Transverse colon (tissue), 4 donors: ENCODE data around the gene NAA80. TPM values are rescaled to one million over a fixed set of nuclear protein-coding genes. Genes with fewer than 3 reads are reported as not detected.
"Not testable (repeated sequence)": the region's sequence is repeated elsewhere in the genome, so short reads cannot be mapped to it uniquely, and the experiment has no call there.

Experiments used
- DNase-seq: peaks from one replicate; pipeline ENCODE4 v3.0.0-alpha.2; 2019
- H3K27ac ChIP-seq, 4 donors: fragments of 200-600 bp; sonication (generic); 2 replicates each; pipeline ENCODE4 v1.5.1; 2016 to 2018; ENCODE audit warnings: inconsistent platforms in 4 of 4
- H3K27me3 ChIP-seq: fragments of 200-600 bp; sonication (generic); 2 replicates; pipeline ENCODE4 v1.5.1; 2017; ENCODE audit warnings: inconsistent platforms
- H3K36me3 ChIP-seq, 4 donors: fragments of 200-600 bp; sonication (generic); 2 replicates each; pipeline ENCODE4 v1.5.1; 2017 to 2019; ENCODE audit warnings: inconsistent platforms in 4 of 4
- H3K4me1 ChIP-seq, 4 donors: fragments of 200-600 bp; sonication (generic); 2 replicates each; pipeline ENCODE4 v1.5.1; 2017 to 2020; ENCODE audit warnings: inconsistent platforms in 4 of 4
- H3K4me3 ChIP-seq, 4 donors: fragments of 200-600 bp; sonication (generic); 1 replicate in 1 of 4; 2 replicates in 3 of 4; pipeline versions ENCODE4 v1.5.1 to v1.6.1; 2017 to 2019; ENCODE audit warnings: inconsistent platforms in 4 of 4
- H3K9me3 ChIP-seq, 2 donors: fragments of 200-600 bp; sonication (generic); 2 replicates each; pipeline ENCODE4 v1.5.1; 2017 to 2019; ENCODE audit warnings: inconsistent platforms in 2 of 2
- CTCF ChIP-seq, 5 experiments: fragments of 200-600 bp in 3 of 5; fragments of 450-650 bp in 2 of 5; sonication (generic) in 3 of 5; IDR thresholded peaks; 1 replicate in 2 of 5; 2 replicates in 3 of 5; pipeline ENCODE4 v1.5.1; 2016 to 2017; ENCODE audit warnings: antibody characterized with exemption in 5 of 5, inconsistent platforms in 3 of 5, mild to moderate bottlenecking in 2 of 5, moderate library complexity in 1 of 5
- EP300 ChIP-seq: sonication (generic); formaldehyde crosslinking; IDR thresholded peaks from one replicate; pipeline ENCODE4 v1.6.1; 2017; ENCODE audit warnings: antibody characterized with exemption, low read depth
- POLR2A ChIP-seq: fragments of 450-650 bp; IDR thresholded peaks from one replicate; pipeline ENCODE4 v1.6.1; 2016; ENCODE audit warnings: antibody characterized with exemption, mild to moderate bottlenecking, moderate library complexity
- POLR2AphosphoS5 ChIP-seq, 3 donors: sonication (generic); formaldehyde crosslinking; IDR thresholded peaks; one replicate each; pipeline ENCODE4 v1.6.1; 2016; ENCODE audit warnings: antibody characterized with exemption in 3 of 3
- WGBS, 2 donors: methylation state at CpG; one replicate each; pipeline ENCODE4 v1.1.5; 2018; ENCODE audit warnings: low coverage in 1 of 2; 5-methylcytosine and 5-hydroxymethylcytosine counted together
- in situ Hi-C, 4 donors: fragments of 200-750 bp; cut with MboI; loops; one replicate each; pipeline versions ENCODE4 v1.15.0 to v1.15.1; 2017; ENCODE audit warnings: low sequenced_read_pairs in 3 of 4, low pct_ligation_motif_present in 1 of 4, low pct_unique_long_range_greater_than_20kb in 1 of 4
- intact Hi-C: fragments of 100-400 bp; cut with DNase I; formaldehyde crosslinking; loops from one replicate; pipeline ENCODE4 v1.15.1; 2023; ENCODE audit warnings: low total_unique reads
- total RNA-seq, 4 donors: library from RNA; depleted of rRNA; stranded (reverse); fragments of >200 nt; gene quantifications; one replicate each; pipeline ENCODE4 v1.1.0, GENCODE V29; 2016

Gene NAA80
- total RNA-seq, 4 donors from 2014 or later: 5.2 to 13.0 (median 7.8) TPM

- in situ Hi-C loops: loop anchor here in 1 of 4 donors (5.0 kb wide), 1 partner anchor 81 kb away; the partner anchor contains the start of gene GNAT1
- Histone ChIP-seq H3K4me3 (peak overlapping the region in 2 of 4 donors; percentile 35 to 40), H3K27me3 (peaks cover 33% of the 10 kb centered on the region), H3K4me1 (peaks cover 14 to 48% (median 31%) of the 10 kb centered on the region in 4 donors), H3K36me3 (no peaks in the 10 kb centered on the region), H3K9me3 (no peaks in the 10 kb centered on the region), H3K27ac (no peak overlapping the region)
- DNase-seq: no peak
- TF ChIP-seq EP300 (no peak), CTCF (IDR thresholded peaks at IDR 0.05) (no peak), POLR2A (no peak), POLR2AphosphoS5 (IDR thresholded peaks at IDR 0.05) (no peak)
- 61% methylated on average over 29 of the region's 31 CpGs; no CpG with 5 or more reads in 1 of the 2 donors for WGBS, 2 donors
- intact Hi-C loops: loop anchor here (2.0 to 10.0 kb wide), 3 partner anchors 47 to 149 kb away; partner anchors contain the start of gene GNAT1
Observed at GRCh38 chr3:50273689-50274065, 25.5 kb downstream of the NAA80 start.

GRCh38 chr3:50272911-50273688 lies 26.1 kb downstream of the NAA80 start:
- WGBS, 2 donors: 0 to 2% methylated on average over 1 to 50 of the region's 61 CpGs
- TF ChIP-seq POLR2A: no peak
- no peak for TF ChIP-seq EP300
- TF ChIP-seq POLR2AphosphoS5 (IDR thresholded peaks at IDR 0.05): peak in 2 of 3 donors; percentile 24 to 44
- TF ChIP-seq CTCF (IDR thresholded peaks at IDR 0.05): peak; percentile 98 to 100 (median 99)
- Histone ChIP-seq H3K36me3 (no peaks in the 10 kb centered on the region), H3K9me3 (no peaks in the 10 kb centered on the region), H3K27me3 (peaks cover 33% of the 10 kb centered on the region), H3K4me3 (peak overlapping the region in 2 of 4 donors; percentile 35 to 40), H3K27ac (peak overlapping the region in 3 of 4 donors; percentile 4 to 33 (median 23)), H3K4me1 (peaks cover 19 to 54% (median 36%) of the 10 kb centered on the region in 4 donors)
- intact Hi-C loops (loop anchor here (2.0 to 10.0 kb wide), 3 partner anchors 46 to 148 kb away; partner anchors contain the start of gene GNAT1), in situ Hi-C loops (loop anchor here in 1 of 4 donors (5.0 kb wide), 1 partner anchor 81 kb away; the partner anchor contains the start of gene GNAT1)
- peak; percentile 92 for DNase-seq

GRCh38 chr3:50272538-50272910 lies 26.7 kb downstream of the NAA80 start:
- not testable (repeated sequence) for H3K4me3 ChIP-seq, H3K9me3 ChIP-seq, H3K36me3 ChIP-seq, DNase-seq
- intact Hi-C loops (loop anchor here (2.0 to 10.0 kb wide), 3 partner anchors 46 to 148 kb away; partner anchors contain the start of gene GNAT1), in situ Hi-C loops (loop anchor here in 1 of 4 donors (5.0 kb wide), 1 partner anchor 80 kb away; the partner anchor contains the start of gene GNAT1)
- H3K27me3 ChIP-seq: peaks cover 33% of the 10 kb centered on the region
- H3K4me1 ChIP-seq: peaks cover 25 to 60% (median 42%) of the 10 kb centered on the region in 4 donors
- 7 to 47% methylated on average over 4 to 10 of the region's 10 CpGs for WGBS, 2 donors
- peak overlapping the region in 1 of 4 donors; percentile 23 for H3K27ac ChIP-seq

GRCh38 chr3:50271314-50271936 lies 27.8 kb downstream of the NAA80 start:
- no peaks in the 10 kb centered on the region for H3K9me3 ChIP-seq
- 72 to 80% methylated on average over 1 to 10 of the region's 10 CpGs for WGBS, 2 donors
- H3K4me3 ChIP-seq: no peak overlapping the region
- peaks cover 28% of the 10 kb centered on the region for H3K27me3 ChIP-seq
- in situ Hi-C loops (loop anchor here in 1 of 4 donors (5.0 kb wide), 1 partner anchor 79 kb away; the partner anchor contains the start of gene GNAT1), intact Hi-C loops (loop anchor here (5.0 to 10.0 kb wide), 2 partner anchors 79 to 147 kb away; partner anchors contain the start of gene GNAT1)
- H3K27ac ChIP-seq: peak overlapping the region; percentile 23 to 96 (median 88)
- peaks cover 36 to 71% (median 51%) of the 10 kb centered on the region in 4 donors for H3K4me1 ChIP-seq
- no peaks in the 10 kb centered on the region for H3K36me3 ChIP-seq
- TF ChIP-seq POLR2A (peak; percentile 29), EP300 (no peak)
- DNase-seq: peak; percentile 38
